Activated CD4-positive, alpha-beta T cell treated with anti-CD3 and anti-CD28 coated beads, Interleukin-2, amount 10 ng/mL, durations not matched to agents 7 days and 5 days (primary cell): ENCODE results near the gene NPRL2. TPM values are rescaled to one million over a fixed set of nuclear protein-coding genes. Genes with fewer than 3 reads are reported as not detected.

ENCODE experiments used
- CTCF ChIA-PET: fragments of 350-600 bp; sonication (Branson Sonifier 250); formaldehyde crosslinking; loops from one replicate; lab custom pipeline; 2021; ENCODE audit warnings: antibody characterized with exemption; lab: Charles Lee
- POLR2A ChIA-PET: fragments of 350-600 bp; sonication (Branson Sonifier 250); formaldehyde crosslinking; loops from one replicate; lab custom pipeline; 2021; ENCODE audit warnings: antibody characterized with exemption; lab: Charles Lee
- DNase-seq: peaks from one replicate; pipeline ENCODE4 v3.0.0-alpha.2; 2020
- H3K27ac Mint-ChIP-seq: one replicate; pipeline ENCODE4 v1.8.0; 2021; ENCODE audit warnings: mild to moderate bottlenecking, moderate library complexity, mixed read lengths
- H3K27me3 Mint-ChIP-seq: one replicate; pipeline ENCODE4 v1.8.0; 2021; ENCODE audit warnings: mixed read lengths
- H3K36me3 Mint-ChIP-seq: one replicate; pipeline ENCODE4 v1.8.0; 2021; ENCODE audit warnings: low read depth, mixed read lengths
- H3K4me1 Mint-ChIP-seq: one replicate; pipeline ENCODE4 v1.8.0; 2021; ENCODE audit warnings: mixed read lengths
- H3K4me3 Mint-ChIP-seq: one replicate; pipeline ENCODE4 v1.8.0; 2021; ENCODE audit warnings: mild to moderate bottlenecking, moderate library complexity, mixed read lengths
- H3K9me3 Mint-ChIP-seq: one replicate; pipeline ENCODE4 v1.8.0; 2021; ENCODE audit warnings: mixed read lengths
- total RNA-seq, 2 experiments: library from RNA; stranded (reverse); gene quantifications; one replicate each; pipeline ENCODE4 v1.2.3, GENCODE V29; 2021

Gene NPRL2
- total RNA-seq, 2 experiments from 2014 or later: 40.8 to 46.5 TPM

GRCh38 chr3:50382722-50383121 lies 32.1 kb upstream of the NPRL2 start:
- Mint-ChIP-seq H3K9me3 (no peaks in the 10 kb centered on the region), H3K27ac (no peak overlapping the region), H3K27me3 (peaks cover 2% of the 10 kb centered on the region), H3K4me3 (no peak overlapping the region), H3K4me1 (no peaks in the 10 kb centered on the region), H3K36me3 (no peaks in the 10 kb centered on the region)
- POLR2A ChIA-PET: no interaction called here
- CTCF ChIA-PET: interaction anchor here (0.8 kb wide), 1 partner anchor 44 kb away, joined by 3 read pairs; no protein-coding TSS in a partner anchor
- DNase-seq: no peak

- Mint-ChIP-seq H3K27ac (no peak overlapping the region), H3K4me1 (no peaks in the 10 kb centered on the region), H3K27me3 (peaks cover 2% of the 10 kb centered on the region), H3K4me3 (no peak overlapping the region), H3K36me3 (no peaks in the 10 kb centered on the region), H3K9me3 (no peaks in the 10 kb centered on the region)
- ChIA-PET CTCF (no interaction called here), POLR2A (no interaction called here)
- no peak for DNase-seq
Observed at GRCh38 chr3:50381383-50381782, 30.8 kb upstream of the NPRL2 start.

- CTCF ChIA-PET: no interaction called here
- H3K9me3 Mint-ChIP-seq: no peaks in the 10 kb centered on the region
- H3K36me3 Mint-ChIP-seq: no peaks in the 10 kb centered on the region
- POLR2A ChIA-PET: no interaction called here
- no peaks in the 10 kb centered on the region for H3K4me1 Mint-ChIP-seq
- H3K27me3 Mint-ChIP-seq: peaks cover 2% of the 10 kb centered on the region
- no peak overlapping the region for H3K4me3 Mint-ChIP-seq
- no peak for DNase-seq
- peak overlapping the region; percentile 60 for H3K27ac Mint-ChIP-seq
Observed at GRCh38 chr3:50380405-50381085, 30.0 kb upstream of the NPRL2 start.

- no peaks in the 10 kb centered on the region for H3K36me3 Mint-ChIP-seq
- H3K9me3 Mint-ChIP-seq: no peaks in the 10 kb centered on the region
- no peak overlapping the region for H3K4me3 Mint-ChIP-seq
- no peak overlapping the region for H3K27ac Mint-ChIP-seq
- ChIA-PET POLR2A (no interaction called here), CTCF (interaction anchor here (0.8 kb wide), 1 partner anchor 9 kb away, joined by 3 read pairs; no protein-coding TSS in a partner anchor)
- no peak for DNase-seq
- no peaks in the 10 kb centered on the region for H3K4me1 Mint-ChIP-seq
- H3K27me3 Mint-ChIP-seq: peaks cover 2% of the 10 kb centered on the region
Observed at GRCh38 chr3:50378757-50379156, 28.2 kb upstream of the NPRL2 start.

GRCh38 chr3:50378024-50378423 lies 27.4 kb upstream of the NPRL2 start:
- no peaks in the 10 kb centered on the region for H3K36me3 Mint-ChIP-seq
- no peak overlapping the region for H3K27ac Mint-ChIP-seq
- H3K9me3 Mint-ChIP-seq: no peaks in the 10 kb centered on the region
- DNase-seq: no peak
- H3K4me3 Mint-ChIP-seq: no peak overlapping the region
- POLR2A ChIA-PET: no interaction called here
- peaks cover 2% of the 10 kb centered on the region for H3K27me3 Mint-ChIP-seq
- CTCF ChIA-PET: interaction anchor here (1.6 kb wide), 1 partner anchor 13 kb away, joined by 3 read pairs; no protein-coding TSS in a partner anchor
- peaks cover 2% of the 10 kb centered on the region for H3K4me1 Mint-ChIP-seq

- H3K4me1 Mint-ChIP-seq: peaks cover 2% of the 10 kb centered on the region
- POLR2A ChIA-PET: no interaction called here
- DNase-seq: no peak
- H3K9me3 Mint-ChIP-seq: no peaks in the 10 kb centered on the region
- no peaks in the 10 kb centered on the region for H3K36me3 Mint-ChIP-seq
- CTCF ChIA-PET: interaction anchor here (0.5 kb wide), 1 partner anchor 29 kb away, joined by 3 read pairs; no protein-coding TSS in a partner anchor
- no peak overlapping the region for H3K27ac Mint-ChIP-seq
- H3K4me3 Mint-ChIP-seq: no peak overlapping the region
- peaks cover 4% of the 10 kb centered on the region for H3K27me3 Mint-ChIP-seq
Observed at GRCh38 chr3:50375258-50375931, 24.8 kb upstream of the NPRL2 start.

- CTCF ChIA-PET: interaction anchor here (0.5 kb wide), 1 partner anchor 29 kb away, joined by 3 read pairs; no protein-coding TSS in a partner anchor
- Mint-ChIP-seq H3K4me3 (no peak overlapping the region), H3K36me3 (no peaks in the 10 kb centered on the region), H3K27ac (no peak overlapping the region), H3K4me1 (peaks cover 2% of the 10 kb centered on the region), H3K9me3 (no peaks in the 10 kb centered on the region), H3K27me3 (peaks cover 2% of the 10 kb centered on the region)
- DNase-seq: no peak
- POLR2A ChIA-PET: no interaction called here
Observed at GRCh38 chr3:50374363-50375257, 24.0 kb upstream of the NPRL2 start.

GRCh38 chr3:50373146-50374051 lies 22.8 kb upstream of the NPRL2 start:
- Mint-ChIP-seq H3K4me3 (no peak overlapping the region), H3K4me1 (peaks cover 2% of the 10 kb centered on the region), H3K36me3 (no peaks in the 10 kb centered on the region), H3K9me3 (no peaks in the 10 kb centered on the region), H3K27ac (no peak overlapping the region), H3K27me3 (peaks cover 2% of the 10 kb centered on the region)
- ChIA-PET CTCF (no interaction called here), POLR2A (no interaction called here)
- DNase-seq: no peak

- Mint-ChIP-seq H3K36me3 (no peaks in the 10 kb centered on the region), H3K27ac (peak overlapping the region; percentile 27), H3K4me3 (no peak overlapping the region), H3K4me1 (peaks cover 2% of the 10 kb centered on the region), H3K9me3 (no peaks in the 10 kb centered on the region), H3K27me3 (peaks cover 2% of the 10 kb centered on the region)
- CTCF ChIA-PET: interaction anchor here (1.0 kb wide), 1 partner anchor 25 kb away, joined by 5 read pairs; no protein-coding TSS in a partner anchor
- DNase-seq: no peak
- POLR2A ChIA-PET: no interaction called here
Observed at GRCh38 chr3:50372349-50372748, 21.8 kb upstream of the NPRL2 start.

- Mint-ChIP-seq H3K27me3 (peaks cover 2% of the 10 kb centered on the region), H3K4me3 (no peak overlapping the region), H3K4me1 (peaks cover 2% of the 10 kb centered on the region), H3K27ac (peak overlapping the region; percentile 55), H3K36me3 (no peaks in the 10 kb centered on the region), H3K9me3 (no peaks in the 10 kb centered on the region)
- POLR2A ChIA-PET: no interaction called here
- CTCF ChIA-PET: interaction anchor here (0.6 kb wide), 1 partner anchor 25 kb away, joined by 4 read pairs; no protein-coding TSS in a partner anchor
- no peak for DNase-seq
Observed at GRCh38 chr3:50371133-50371685, 20.6 kb upstream of the NPRL2 start.

GRCh38 chr3:50370594-50370993 lies 20.0 kb upstream of the NPRL2 start:
- ChIA-PET CTCF (interaction anchor here (0.8 kb wide), 1 partner anchor 50 kb away, joined by 3 read pairs; no protein-coding TSS in a partner anchor), POLR2A (no interaction called here)
- DNase-seq: no peak
- H3K4me3 Mint-ChIP-seq: no peak overlapping the region
- no peaks in the 10 kb centered on the region for H3K36me3 Mint-ChIP-seq
- H3K27ac Mint-ChIP-seq: no peak overlapping the region
- H3K27me3 Mint-ChIP-seq: peaks cover 2% of the 10 kb centered on the region
- H3K9me3 Mint-ChIP-seq: no peaks in the 10 kb centered on the region
- H3K4me1 Mint-ChIP-seq: peaks cover 7% of the 10 kb centered on the region
